ENCODE results near the gene PLAAT2.

GRCh38 chr11:63599211-63600122 is 36.3 kb upstream of the PLAAT2 start:
- TF ChIP-seq POLR2A (IDR thresholded peaks at IDR 0.05) (no peak), CTCF (IDR thresholded peaks at IDR 0.05) (no peak)
